ENCODE data around the gene C1QTNF8. TPM values are rescaled to one million over a fixed set of nuclear protein-coding genes. Genes with fewer than 3 reads are reported as not detected.

The C1QTNF8 gene
- total RNA-seq, 1 experiment from 2014 or later = not detected

DNA sequence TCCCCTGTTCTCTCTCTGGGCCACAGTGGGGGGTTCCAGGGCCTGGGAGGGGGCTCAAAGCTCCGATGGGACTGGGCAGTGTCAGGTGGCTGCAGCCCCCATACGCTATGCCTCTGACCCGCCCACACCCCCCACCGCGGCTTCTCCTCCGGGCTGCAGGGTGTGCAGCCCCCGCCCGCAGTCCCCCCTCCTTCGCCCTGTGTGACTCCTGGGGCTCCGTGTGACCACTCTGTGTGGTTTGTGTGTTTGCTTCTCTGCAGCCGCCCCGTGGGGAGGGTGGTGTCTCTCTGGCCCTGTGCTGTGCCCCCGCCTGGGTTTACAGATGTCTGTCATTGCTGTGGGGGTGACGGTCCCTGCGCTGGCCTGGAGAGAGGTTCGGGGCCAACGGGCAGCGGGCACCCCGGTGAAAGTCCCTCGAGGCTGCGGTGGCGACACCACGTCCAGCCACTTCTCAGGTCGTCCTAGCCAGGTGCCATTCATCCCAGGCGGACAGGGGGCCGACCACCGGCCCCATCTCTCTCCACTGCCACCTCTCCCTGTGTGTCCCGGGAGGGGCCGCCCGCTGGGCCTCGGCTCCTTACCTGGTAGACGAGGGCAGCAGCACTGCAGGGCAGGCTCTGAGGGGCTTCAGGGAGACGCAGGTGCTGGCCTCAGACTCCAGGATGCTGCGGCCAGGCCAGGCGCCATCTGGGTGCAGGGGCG, 18.0 kb downstream of the C1QTNF8 start:
- no peak overlapping the region for H4K8ac ChIP-seq (replicated peaks; ENCODE audit: insufficient read length, low read depth, low read length)
- H2BK20ac ChIP-seq (ENCODE audit: low read depth, low read length, poor library complexity, severe bottlenecking) = no peak overlapping the region
- no peaks in the 10 kb centered on the region for H3K4me1 ChIP-seq (ENCODE audit: insufficient read depth, low read length)
- Mint-ChIP-seq H3K27ac (no peak overlapping the region), H3K9me3 (no peaks in the 10 kb centered on the region; a peak in 1 of 5 replicates), H3K4me1 (peaks cover 4 to 13% of the 10 kb centered on the region in 2 experiments), H3K27me3 (ENCODE audit: low read depth) (peaks cover 23% of the 10 kb centered on the region), H3K36me3 (ENCODE audit: insufficient read depth in 1 of 3, low read depth in 3 of 3) (no peaks in the 10 kb centered on the region; a peak in 1 of 7 replicates), H3K4me3 (no peak overlapping the region)
- no peak overlapping the region for H2BK15ac ChIP-seq (ENCODE audit: low read depth, low read length)
- no peak overlapping the region for H2AFZ ChIP-seq (ENCODE audit: low read length)
- H4K91ac ChIP-seq (ENCODE audit: insufficient read length, low read depth, low read length) = no peak overlapping the region
- no peaks in the 10 kb centered on the region for H4K20me1 ChIP-seq (ENCODE audit: control insufficient read depth, insufficient read depth, insufficient read length)
- no peak overlapping the region for H2BK5ac ChIP-seq (ENCODE audit: insufficient read length, low read length)
- no peaks in the 10 kb centered on the region for H3K27me3 ChIP-seq (ENCODE audit: insufficient read depth, low read length)
- no peak overlapping the region for H2BK120ac ChIP-seq (ENCODE audit: low read depth, low read length, poor library complexity, severe bottlenecking)
- no peak overlapping the region for H3K23ac ChIP-seq (ENCODE audit: insufficient read length, low read depth, low read length)
- H3K4ac ChIP-seq (ENCODE audit: low read depth, low read length) = no peak overlapping the region
- H3K23me2 ChIP-seq (ENCODE audit: insufficient read length, low read depth, low read length, poor library complexity, severe bottlenecking) = no peaks in the 10 kb centered on the region
- H3K14ac ChIP-seq (ENCODE audit: insufficient read depth, low read length) = no peak overlapping the region
- H3K9me3 ChIP-seq (ENCODE audit: control insufficient read depth, low read depth, low read length) = no peaks in the 10 kb centered on the region
- H3K18ac ChIP-seq (ENCODE audit: insufficient read length, low read depth, low read length) = no peak overlapping the region
- H3K79me1 ChIP-seq (ENCODE audit: insufficient read depth, low read depth, low read length, poor library complexity, severe bottlenecking) = no peaks in the 10 kb centered on the region
- no peak overlapping the region for H3K4me2 ChIP-seq (ENCODE audit: insufficient read depth, insufficient read length, low read length)
- no peak overlapping the region for H3K9ac ChIP-seq (ENCODE audit: extremely low read depth, insufficient read length, low read length)
- DNase-seq = no peak
- H3K27ac ChIP-seq (ENCODE audit: insufficient read length, low read depth, low read length) = no peak overlapping the region
- no peaks in the 10 kb centered on the region for H3K79me2 ChIP-seq (ENCODE audit: insufficient read depth, low read length)
- no CpG with 5 or more reads among the region's 36 CpGs for WGBS (ENCODE audit: extremely low coverage, insufficient read length, low lambda C conversion rate)
- no peak overlapping the region for H3T11ph ChIP-seq (ENCODE audit: low read length)
- no peak overlapping the region for H4K5ac ChIP-seq (ENCODE audit: insufficient read length, low read depth, low read length)
- TF ChIP-seq, protein P1, sequence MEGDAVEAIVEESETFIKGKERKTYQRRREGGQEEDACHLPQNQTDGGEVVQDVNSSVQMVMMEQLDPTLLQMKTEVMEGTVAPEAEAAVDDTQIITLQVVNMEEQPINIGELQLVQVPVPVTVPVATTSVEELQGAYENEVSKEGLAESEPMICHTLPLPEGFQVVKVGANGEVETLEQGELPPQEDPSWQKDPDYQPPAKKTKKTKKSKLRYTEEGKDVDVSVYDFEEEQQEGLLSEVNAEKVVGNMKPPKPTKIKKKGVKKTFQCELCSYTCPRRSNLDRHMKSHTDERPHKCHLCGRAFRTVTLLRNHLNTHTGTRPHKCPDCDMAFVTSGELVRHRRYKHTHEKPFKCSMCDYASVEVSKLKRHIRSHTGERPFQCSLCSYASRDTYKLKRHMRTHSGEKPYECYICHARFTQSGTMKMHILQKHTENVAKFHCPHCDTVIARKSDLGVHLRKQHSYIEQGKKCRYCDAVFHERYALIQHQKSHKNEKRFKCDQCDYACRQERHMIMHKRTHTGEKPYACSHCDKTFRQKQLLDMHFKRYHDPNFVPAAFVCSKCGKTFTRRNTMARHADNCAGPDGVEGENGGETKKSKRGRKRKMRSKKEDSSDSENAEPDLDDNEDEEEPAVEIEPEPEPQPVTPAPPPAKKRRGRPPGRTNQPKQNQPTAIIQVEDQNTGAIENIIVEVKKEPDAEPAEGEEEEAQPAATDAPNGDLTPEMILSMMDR (conservative IDR thresholded peaks at IDR 0.05) = no peak
- no peak overlapping the region for H3K56ac ChIP-seq (ENCODE audit: insufficient read length, low read depth, low read length)
- no peak overlapping the region for H2AK5ac ChIP-seq (ENCODE audit: insufficient read length, low read length)
- no peak overlapping the region for H2BK12ac ChIP-seq (ENCODE audit: insufficient read length, low read depth, low read length)
